ENCODE results near the gene CD40.
"Not testable (repeated sequence)": the region's sequence is repeated elsewhere in the genome, so short reads cannot be mapped to it uniquely, and the experiment has no call there.

The CD40 gene

GRCh38 chr20:46099491-46100287 lies 18.4 kb upstream of the CD40 start:
- Histone ChIP-seq H3K27ac (ENCODE audit: low read depth, low read length, severe bottlenecking) (no peak overlapping the region), H3K4me1 (ENCODE audit: control insufficient read depth, insufficient read depth, low read length, poor library complexity, severe bottlenecking) (no peaks in the 10 kb centered on the region), H3K9me3 (ENCODE audit: control insufficient read depth, low read length) (no peaks in the 10 kb centered on the region), H3K36me3 (ENCODE audit: control insufficient read depth, insufficient read depth, low read length) (no peaks in the 10 kb centered on the region), H3K4me3 (ENCODE audit: extremely low read depth, insufficient read depth, low read length, poor library complexity, severe bottlenecking) (no peak overlapping the region)
- WGBS, 2 experiments (ENCODE audit: insufficient coverage in 2 of 2): 87 to 92% methylated on average over 28 to 47 of the region's 48 CpGs

- not testable (repeated sequence) for H3K4me3 ChIP-seq (ENCODE audit: extremely low read depth, insufficient read depth, low read length, poor library complexity, severe bottlenecking); H3K9me3 ChIP-seq (ENCODE audit: control insufficient read depth, low read length); H3K27ac ChIP-seq (ENCODE audit: low read depth, low read length, severe bottlenecking); H3K4me1 ChIP-seq (ENCODE audit: control insufficient read depth, insufficient read depth, low read length, poor library complexity, severe bottlenecking); H3K36me3 ChIP-seq (ENCODE audit: control insufficient read depth, insufficient read depth, low read length)
- WGBS, 2 experiments (ENCODE audit: insufficient coverage in 2 of 2): 83 to 98% methylated on average over 5 to 6 of the region's 7 CpGs
These were observed 17.7 kb upstream of the CD40 start for GRCh38 chr20:46100444-46100843.

GRCh38 chr20:46100988-46101387 lies 17.1 kb upstream of the CD40 start:
- H3K36me3 ChIP-seq (ENCODE audit: control insufficient read depth, insufficient read depth, low read length): no peaks in the 10 kb centered on the region
- 61 to 87% methylated on average over 3 to 5 of the region's 5 CpGs for WGBS, 2 experiments (ENCODE audit: insufficient coverage in 2 of 2)
- H3K4me1 ChIP-seq (ENCODE audit: control insufficient read depth, insufficient read depth, low read length, poor library complexity, severe bottlenecking): no peaks in the 10 kb centered on the region
- H3K9me3 ChIP-seq (ENCODE audit: control insufficient read depth, low read length): no peaks in the 10 kb centered on the region
- no peak overlapping the region for H3K27ac ChIP-seq (ENCODE audit: low read depth, low read length, severe bottlenecking)
- H3K4me3 ChIP-seq (ENCODE audit: extremely low read depth, insufficient read depth, low read length, poor library complexity, severe bottlenecking): no peak overlapping the region

GRCh38 chr20:46101957-46102356 lies 16.2 kb upstream of the CD40 start:
- H3K27ac ChIP-seq (ENCODE audit: low read depth, low read length, severe bottlenecking): no peak overlapping the region
- no peak overlapping the region for H3K4me3 ChIP-seq (ENCODE audit: extremely low read depth, insufficient read depth, low read length, poor library complexity, severe bottlenecking)
- H3K4me1 ChIP-seq (ENCODE audit: control insufficient read depth, insufficient read depth, low read length, poor library complexity, severe bottlenecking): no peaks in the 10 kb centered on the region
- no peaks in the 10 kb centered on the region for H3K9me3 ChIP-seq (ENCODE audit: control insufficient read depth, low read length)
- no peaks in the 10 kb centered on the region for H3K36me3 ChIP-seq (ENCODE audit: control insufficient read depth, insufficient read depth, low read length)
- WGBS, 2 experiments (ENCODE audit: insufficient coverage in 2 of 2): no CpG with 5 or more reads among the region's 3 CpGs

GRCh38 chr20:46102940-46103339 lies 15.2 kb upstream of the CD40 start:
- Histone ChIP-seq H3K4me3 (ENCODE audit: extremely low read depth, insufficient read depth, low read length, poor library complexity, severe bottlenecking) (no peak overlapping the region), H3K27ac (ENCODE audit: low read depth, low read length, severe bottlenecking) (no peak overlapping the region)
- whole genome bisulfite sequencing, 2 experiments (ENCODE audit: insufficient coverage in 2 of 2): 85% methylated on average over 2 of the region's 3 CpGs; no CpG with 5 or more reads in 1 of the 2 experiments

GRCh38 chr20:46104262-46104661 lies 13.9 kb upstream of the CD40 start:
- H3K4me3 ChIP-seq (ENCODE audit: extremely low read depth, insufficient read depth, low read length, poor library complexity, severe bottlenecking): no peak overlapping the region
- H3K9me3 ChIP-seq (ENCODE audit: control insufficient read depth, low read length): no peaks in the 10 kb centered on the region
- H3K36me3 ChIP-seq (ENCODE audit: control insufficient read depth, insufficient read depth, low read length): no peaks in the 10 kb centered on the region
- H3K4me1 ChIP-seq (ENCODE audit: control insufficient read depth, insufficient read depth, low read length, poor library complexity, severe bottlenecking): no peaks in the 10 kb centered on the region
- H3K27ac ChIP-seq (ENCODE audit: low read depth, low read length, severe bottlenecking): no peak overlapping the region
- WGBS, 2 experiments (ENCODE audit: insufficient coverage in 2 of 2): 74 to 94% methylated on average over 3 of the region's 3 CpGs

More at GRCh38 chr20:46102940-46103339, 15.2 kb upstream of the CD40 start:
- no peaks in the 10 kb centered on the region for H3K36me3 ChIP-seq (ENCODE audit: control insufficient read depth, insufficient read depth, low read length)
- no peaks in the 10 kb centered on the region for H3K4me1 ChIP-seq (ENCODE audit: control insufficient read depth, insufficient read depth, low read length, poor library complexity, severe bottlenecking)
- no peaks in the 10 kb centered on the region for H3K9me3 ChIP-seq (ENCODE audit: control insufficient read depth, low read length)

- H3K9me3 ChIP-seq (ENCODE audit: control insufficient read depth, low read length): no peaks in the 10 kb centered on the region
- no peak overlapping the region for H3K27ac ChIP-seq (ENCODE audit: low read depth, low read length, severe bottlenecking)
- WGBS, 2 experiments (ENCODE audit: insufficient coverage in 2 of 2): 89 to 95% methylated on average over 3 to 6 of the region's 6 CpGs
- H3K36me3 ChIP-seq (ENCODE audit: control insufficient read depth, insufficient read depth, low read length): no peaks in the 10 kb centered on the region
- H3K4me1 ChIP-seq (ENCODE audit: control insufficient read depth, insufficient read depth, low read length, poor library complexity, severe bottlenecking): no peaks in the 10 kb centered on the region
- no peak overlapping the region for H3K4me3 ChIP-seq (ENCODE audit: extremely low read depth, insufficient read depth, low read length, poor library complexity, severe bottlenecking)
These were observed 11.1 kb upstream of the CD40 start for GRCh38 chr20:46107061-46107460.

- no peaks in the 10 kb centered on the region for H3K4me1 ChIP-seq (ENCODE audit: control insufficient read depth, insufficient read depth, low read length, poor library complexity, severe bottlenecking)
- H3K27ac ChIP-seq (ENCODE audit: low read depth, low read length, severe bottlenecking): no peak overlapping the region
- WGBS, 2 experiments (ENCODE audit: insufficient coverage in 2 of 2): 83 to 86% methylated on average over 3 to 5 of the region's 5 CpGs
- H3K4me3 ChIP-seq (ENCODE audit: extremely low read depth, insufficient read depth, low read length, poor library complexity, severe bottlenecking): no peak overlapping the region
- H3K36me3 ChIP-seq (ENCODE audit: control insufficient read depth, insufficient read depth, low read length): no peaks in the 10 kb centered on the region
- H3K9me3 ChIP-seq (ENCODE audit: control insufficient read depth, low read length): no peaks in the 10 kb centered on the region
These were observed 9.7 kb upstream of the CD40 start for GRCh38 chr20:46108435-46108841.

- Histone ChIP-seq H3K27ac (ENCODE audit: low read depth, low read length, severe bottlenecking) (no peak overlapping the region), H3K9me3 (ENCODE audit: control insufficient read depth, low read length) (no peaks in the 10 kb centered on the region), H3K4me3 (ENCODE audit: extremely low read depth, insufficient read depth, low read length, poor library complexity, severe bottlenecking) (no peak overlapping the region)
These were observed 9.1 kb upstream of the CD40 start for GRCh38 chr20:46108976-46109375.

GRCh38 chr20:46111028-46111835 lies 6.9 kb upstream of the CD40 start:
- 59 to 67% methylated on average over 3 to 4 of the region's 5 CpGs for WGBS, 2 experiments (ENCODE audit: insufficient coverage in 2 of 2)

More at GRCh38 chr20:46108976-46109375, 9.1 kb upstream of the CD40 start:
- H3K36me3 ChIP-seq (ENCODE audit: control insufficient read depth, insufficient read depth, low read length): no peaks in the 10 kb centered on the region
- WGBS, 2 experiments (ENCODE audit: insufficient coverage in 2 of 2): 77 to 84% methylated on average over 9 to 12 of the region's 14 CpGs
- H3K4me1 ChIP-seq (ENCODE audit: control insufficient read depth, insufficient read depth, low read length, poor library complexity, severe bottlenecking): no peaks in the 10 kb centered on the region

GRCh38 chr20:46111836-46112212 lies 6.3 kb upstream of the CD40 start:
- Histone ChIP-seq H3K4me1 (ENCODE audit: control insufficient read depth, insufficient read depth, low read length, poor library complexity, severe bottlenecking) (no peaks in the 10 kb centered on the region), H3K4me3 (ENCODE audit: extremely low read depth, insufficient read depth, low read length, poor library complexity, severe bottlenecking) (no peak overlapping the region), H3K36me3 (ENCODE audit: control insufficient read depth, insufficient read depth, low read length) (no peaks in the 10 kb centered on the region), H3K9me3 (ENCODE audit: control insufficient read depth, low read length) (no peaks in the 10 kb centered on the region), H3K27ac (ENCODE audit: low read depth, low read length, severe bottlenecking) (no peak overlapping the region)

More at GRCh38 chr20:46111028-46111835, 6.9 kb upstream of the CD40 start:
- Histone ChIP-seq H3K4me3 (ENCODE audit: extremely low read depth, insufficient read depth, low read length, poor library complexity, severe bottlenecking) (no peak overlapping the region), H3K4me1 (ENCODE audit: control insufficient read depth, insufficient read depth, low read length, poor library complexity, severe bottlenecking) (no peaks in the 10 kb centered on the region), H3K36me3 (ENCODE audit: control insufficient read depth, insufficient read depth, low read length) (no peaks in the 10 kb centered on the region), H3K9me3 (ENCODE audit: control insufficient read depth, low read length) (no peaks in the 10 kb centered on the region), H3K27ac (ENCODE audit: low read depth, low read length, severe bottlenecking) (no peak overlapping the region)

Data from mesodermal cell (in vitro differentiated cells).